Activated naive CD8-positive, alpha-beta T cell treated with anti-CD3 and anti-CD28 coated beads for 36 hours (primary cell): Measurements from ENCODE around the gene TTC34. TPM values are rescaled to one million over a fixed set of nuclear protein-coding genes. Genes with fewer than 3 reads are reported as not detected.

Source experiments
- DNase-seq: peaks from one replicate; pipeline ENCODE4 v3.0.0; 2021
- H3K27ac Mint-ChIP-seq: one replicate; pipeline ENCODE4 v1.8.0; 2022; ENCODE audit warnings: mild to moderate bottlenecking, moderate library complexity, mixed read lengths
- H3K27me3 Mint-ChIP-seq: one replicate; pipeline ENCODE4 v1.8.0; 2022; ENCODE audit warnings: mild to moderate bottlenecking, mixed read lengths
- H3K36me3 Mint-ChIP-seq: one replicate; pipeline ENCODE4 v1.8.0; 2021; ENCODE audit warnings: mild to moderate bottlenecking, mixed read lengths
- H3K4me1 Mint-ChIP-seq: one replicate; pipeline ENCODE4 v1.8.0; 2021; ENCODE audit warnings: mixed read lengths
- H3K4me3 Mint-ChIP-seq: one replicate; pipeline ENCODE4 v1.8.0; 2022; ENCODE audit warnings: mild to moderate bottlenecking, moderate library complexity, mixed read lengths
- H3K9me3 Mint-ChIP-seq: one replicate; pipeline ENCODE4 v1.8.0; 2022; ENCODE audit warnings: mixed read lengths
- total RNA-seq, 2 experiments: library from RNA; stranded (reverse); gene quantifications; one replicate each; pipeline ENCODE4 v1.2.3, GENCODE V29; 2021

Gene TTC34
- total RNA-seq, 2 experiments from 2014 or later, result 0.48 to 0.58 TPM

- Mint-ChIP-seq H3K27ac (no peak overlapping the region), H3K27me3 (no peaks in the 10 kb centered on the region), H3K36me3 (peaks cover 1% of the 10 kb centered on the region), H3K9me3 (peaks cover 4% of the 10 kb centered on the region), H3K4me1 (no peaks in the 10 kb centered on the region), H3K4me3 (no peak overlapping the region)
- no peak for DNase-seq
Measured at GRCh38 chr1:2594001-2594640, 207.4 kb downstream of the TTC34 start.

GRCh38 chr1:2593251-2593878, 208.1 kb downstream of the TTC34 start:
- H3K4me3 Mint-ChIP-seq, result no peak overlapping the region
- H3K9me3 Mint-ChIP-seq, result peaks cover under 1% of the 10 kb centered on the region
- DNase-seq, result no peak
- H3K27ac Mint-ChIP-seq, result no peak overlapping the region
- no peaks in the 10 kb centered on the region for H3K27me3 Mint-ChIP-seq
- peaks cover 1% of the 10 kb centered on the region for H3K36me3 Mint-ChIP-seq
- H3K4me1 Mint-ChIP-seq, result no peaks in the 10 kb centered on the region

- DNase-seq, result no peak
- Mint-ChIP-seq H3K36me3 (peaks cover 1% of the 10 kb centered on the region), H3K9me3 (no peaks in the 10 kb centered on the region), H3K4me1 (peaks cover 1% of the 10 kb centered on the region), H3K27ac (peak overlapping the region; percentile 58), H3K27me3 (no peaks in the 10 kb centered on the region), H3K4me3 (peak overlapping the region; percentile 47)
Measured at GRCh38 chr1:2592672-2593071, 208.8 kb downstream of the TTC34 start.

GRCh38 chr1:2591581-2592261, 209.8 kb downstream of the TTC34 start:
- no peak for DNase-seq
- H3K4me3 Mint-ChIP-seq, result no peak overlapping the region
- peaks cover 1% of the 10 kb centered on the region for H3K36me3 Mint-ChIP-seq
- H3K27me3 Mint-ChIP-seq, result no peaks in the 10 kb centered on the region
- peaks cover 4% of the 10 kb centered on the region for H3K4me1 Mint-ChIP-seq
- no peaks in the 10 kb centered on the region for H3K9me3 Mint-ChIP-seq
- H3K27ac Mint-ChIP-seq, result peak overlapping the region; percentile 42

- Mint-ChIP-seq H3K4me3 (no peak overlapping the region), H3K27ac (no peak overlapping the region)
Measured at GRCh38 chr1:2591233-2591580, 210.3 kb downstream of the TTC34 start.

GRCh38 chr1:2590233-2591141, 211.0 kb downstream of the TTC34 start:
- Mint-ChIP-seq H3K27me3 (no peaks in the 10 kb centered on the region), H3K4me3 (no peak overlapping the region), H3K36me3 (peaks cover 1% of the 10 kb centered on the region)

More at GRCh38 chr1:2591233-2591580, 210.3 kb downstream of the TTC34 start:
- peaks cover 4% of the 10 kb centered on the region for H3K4me1 Mint-ChIP-seq
- H3K36me3 Mint-ChIP-seq, result peaks cover 1% of the 10 kb centered on the region
- no peaks in the 10 kb centered on the region for H3K9me3 Mint-ChIP-seq
- no peaks in the 10 kb centered on the region for H3K27me3 Mint-ChIP-seq
- no peak for DNase-seq

GRCh38 chr1:2589431-2590232, 211.9 kb downstream of the TTC34 start:
- no peak overlapping the region for H3K27ac Mint-ChIP-seq
- DNase-seq, result no peak
- H3K4me1 Mint-ChIP-seq, result peaks cover 9% of the 10 kb centered on the region
- no peaks in the 10 kb centered on the region for H3K9me3 Mint-ChIP-seq
- peaks cover 3% of the 10 kb centered on the region for H3K36me3 Mint-ChIP-seq
- H3K4me3 Mint-ChIP-seq, result no peak overlapping the region
- no peaks in the 10 kb centered on the region for H3K27me3 Mint-ChIP-seq

More at GRCh38 chr1:2590233-2591141, 211.0 kb downstream of the TTC34 start:
- H3K27ac Mint-ChIP-seq, result no peak overlapping the region
- no peak for DNase-seq
- H3K4me1 Mint-ChIP-seq, result peaks cover 4% of the 10 kb centered on the region
- no peaks in the 10 kb centered on the region for H3K9me3 Mint-ChIP-seq

- Mint-ChIP-seq H3K36me3 (peaks cover 3% of the 10 kb centered on the region), H3K27ac (peak overlapping the region; percentile 8), H3K27me3 (no peaks in the 10 kb centered on the region), H3K9me3 (no peaks in the 10 kb centered on the region), H3K4me1 (peaks cover 17% of the 10 kb centered on the region), H3K4me3 (peak overlapping the region; percentile 29)
- no peak for DNase-seq
Measured at GRCh38 chr1:2588661-2589430, 212.6 kb downstream of the TTC34 start.

- Mint-ChIP-seq H3K4me3 (peak overlapping the region; percentile 84), H3K36me3 (peaks cover 3% of the 10 kb centered on the region), H3K27ac (peak overlapping the region; percentile 58), H3K27me3 (no peaks in the 10 kb centered on the region), H3K4me1 (peaks cover 25% of the 10 kb centered on the region), H3K9me3 (no peaks in the 10 kb centered on the region)
- DNase-seq, result no peak
Measured at GRCh38 chr1:2587860-2588571, 213.5 kb downstream of the TTC34 start.

GRCh38 chr1:2587071-2587859, 214.2 kb downstream of the TTC34 start:
- H3K27ac Mint-ChIP-seq, result peak overlapping the region; percentile 69
- no peaks in the 10 kb centered on the region for H3K27me3 Mint-ChIP-seq
- H3K4me1 Mint-ChIP-seq, result peaks cover 32% of the 10 kb centered on the region
- H3K4me3 Mint-ChIP-seq, result peak overlapping the region; percentile 84
- peaks cover 4% of the 10 kb centered on the region for H3K36me3 Mint-ChIP-seq
- H3K9me3 Mint-ChIP-seq, result no peaks in the 10 kb centered on the region
- DNase-seq, result peak; percentile 46

GRCh38 chr1:2586154-2587070, 215.1 kb downstream of the TTC34 start, which contains the start of gene PRXL2B:
PRXL2B (plus strand) TSS chr1:2586777; CDS start chr1:2586886, 109 bp downstream.
- H3K9me3 Mint-ChIP-seq, result peaks cover 1% of the 10 kb centered on the region
- peaks cover 9% of the 10 kb centered on the region for H3K36me3 Mint-ChIP-seq
- no peaks in the 10 kb centered on the region for H3K27me3 Mint-ChIP-seq
- H3K4me3 Mint-ChIP-seq, result peak within 1 kb of the TSS; percentile 87
- H3K27ac Mint-ChIP-seq, result peak within 1 kb of the TSS; percentile 92
- H3K4me1 Mint-ChIP-seq, result peaks cover 40% of the 10 kb centered on the region
- DNase-seq, result peak; percentile 98
